ENCODE measurements around the gene BCO1.

Gene BCO1, protein sequence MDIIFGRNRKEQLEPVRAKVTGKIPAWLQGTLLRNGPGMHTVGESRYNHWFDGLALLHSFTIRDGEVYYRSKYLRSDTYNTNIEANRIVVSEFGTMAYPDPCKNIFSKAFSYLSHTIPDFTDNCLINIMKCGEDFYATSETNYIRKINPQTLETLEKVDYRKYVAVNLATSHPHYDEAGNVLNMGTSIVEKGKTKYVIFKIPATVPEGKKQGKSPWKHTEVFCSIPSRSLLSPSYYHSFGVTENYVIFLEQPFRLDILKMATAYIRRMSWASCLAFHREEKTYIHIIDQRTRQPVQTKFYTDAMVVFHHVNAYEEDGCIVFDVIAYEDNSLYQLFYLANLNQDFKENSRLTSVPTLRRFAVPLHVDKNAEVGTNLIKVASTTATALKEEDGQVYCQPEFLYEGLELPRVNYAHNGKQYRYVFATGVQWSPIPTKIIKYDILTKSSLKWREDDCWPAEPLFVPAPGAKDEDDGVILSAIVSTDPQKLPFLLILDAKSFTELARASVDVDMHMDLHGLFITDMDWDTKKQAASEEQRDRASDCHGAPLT

DNA sequence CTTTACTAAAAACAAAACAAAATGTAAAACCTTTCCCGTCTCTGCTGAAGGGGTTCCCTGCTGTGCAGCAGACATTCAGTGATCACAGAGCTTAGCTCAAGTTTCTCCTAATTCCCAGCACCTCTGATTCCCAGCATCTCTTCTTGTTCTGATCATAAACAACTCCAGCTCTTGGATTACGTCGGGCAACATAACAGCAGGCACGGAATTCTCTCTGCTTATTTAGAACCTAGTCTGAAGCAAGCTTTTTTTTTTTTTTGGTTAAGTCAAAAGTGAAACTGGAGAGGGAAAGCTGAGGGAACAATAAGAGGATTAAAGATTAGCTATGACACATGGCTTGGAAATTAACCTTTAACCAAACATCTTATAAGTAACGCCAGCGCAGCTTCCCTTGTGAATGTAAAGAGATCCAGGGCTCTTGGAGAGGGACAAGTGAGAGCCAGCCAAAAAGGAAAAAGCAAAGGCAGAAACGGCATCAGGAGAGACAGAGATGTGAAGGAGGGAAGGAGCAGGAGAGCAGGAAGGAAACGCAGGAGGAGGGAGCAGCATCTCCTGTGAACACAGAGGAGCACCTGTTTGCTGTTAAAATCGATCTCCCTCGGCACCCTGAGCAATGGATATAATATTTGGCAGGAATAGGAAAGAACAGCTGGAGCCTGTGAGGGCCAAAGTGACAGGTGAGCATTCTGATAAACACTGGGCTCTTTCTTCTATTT lies at the start of gene BCO1:
BCO1 (plus strand) TSS at position 394 of the 716 bp plus-strand sequence; CDS start at position 614, 220 bp downstream.
- peaks cover 6% of the 10 kb centered on the region for H3K4me1 Mint-ChIP-seq
- no peak within 1 kb of the TSS for H3K4me3 Mint-ChIP-seq
- no peaks in the 10 kb centered on the region for H3K9me3 Mint-ChIP-seq
- H3K36me3 Mint-ChIP-seq = no peaks in the 10 kb centered on the region
- H3K27ac Mint-ChIP-seq = no peak within 1 kb of the TSS
- H3K27me3 Mint-ChIP-seq = no peaks in the 10 kb centered on the region

DNA sequence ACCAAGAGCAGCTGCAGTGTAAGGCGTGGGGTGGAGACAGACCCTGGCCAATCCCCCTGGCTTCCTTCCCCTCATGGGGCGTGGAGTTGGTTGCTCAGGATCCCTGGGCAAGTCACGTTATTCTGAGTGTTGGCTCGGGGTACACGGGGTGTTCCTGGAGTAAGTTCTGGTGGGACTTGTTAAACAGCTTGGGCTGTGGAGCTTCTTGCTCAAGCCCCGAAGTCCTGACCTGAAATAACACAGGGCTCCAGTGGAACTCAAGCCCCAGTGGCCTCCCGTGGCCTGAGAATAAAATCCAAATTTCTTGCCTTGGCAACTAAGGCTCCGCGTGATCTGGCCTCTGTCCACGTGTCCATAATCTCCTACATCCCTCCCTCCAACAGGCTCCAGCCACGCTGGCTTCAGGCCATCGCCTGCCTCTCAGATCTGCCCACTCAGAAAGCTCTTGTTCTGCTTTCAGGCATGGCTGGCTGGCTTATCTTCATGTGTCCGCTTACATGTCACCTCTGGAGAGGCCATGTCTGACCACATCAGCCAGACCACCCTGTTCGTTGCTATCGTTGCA lies 49.3 kb upstream of the BCO1 start:
- no peaks in the 10 kb centered on the region for H3K36me3 Mint-ChIP-seq
- H3K27me3 Mint-ChIP-seq = peaks cover 3% of the 10 kb centered on the region
- H3K4me3 Mint-ChIP-seq = no peak overlapping the region
- H3K9me3 Mint-ChIP-seq = no peaks in the 10 kb centered on the region
- no peaks in the 10 kb centered on the region for H3K4me1 Mint-ChIP-seq
- H3K27ac Mint-ChIP-seq = no peak overlapping the region

DNA sequence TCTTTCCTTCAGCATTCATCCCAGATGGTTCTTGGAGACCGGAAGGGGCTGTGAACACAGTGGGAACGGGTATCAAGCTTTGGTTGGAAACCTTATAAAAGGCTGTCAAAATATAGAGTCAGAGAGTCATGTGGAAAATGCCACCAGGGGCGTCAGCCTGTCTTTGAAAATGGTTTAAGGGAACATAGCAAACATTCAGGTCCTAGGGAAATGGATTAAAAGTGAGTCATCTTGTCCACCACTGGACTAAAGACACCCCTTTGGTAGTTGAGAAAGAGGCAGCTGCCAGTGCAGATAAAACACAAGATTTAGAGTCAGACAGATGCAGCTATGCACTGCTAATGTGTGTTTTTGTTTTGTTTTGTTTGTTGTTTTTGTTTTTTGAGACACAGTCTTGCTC lies 47.8 kb upstream of the BCO1 start:
- no peaks in the 10 kb centered on the region for H3K36me3 Mint-ChIP-seq

DNA sequence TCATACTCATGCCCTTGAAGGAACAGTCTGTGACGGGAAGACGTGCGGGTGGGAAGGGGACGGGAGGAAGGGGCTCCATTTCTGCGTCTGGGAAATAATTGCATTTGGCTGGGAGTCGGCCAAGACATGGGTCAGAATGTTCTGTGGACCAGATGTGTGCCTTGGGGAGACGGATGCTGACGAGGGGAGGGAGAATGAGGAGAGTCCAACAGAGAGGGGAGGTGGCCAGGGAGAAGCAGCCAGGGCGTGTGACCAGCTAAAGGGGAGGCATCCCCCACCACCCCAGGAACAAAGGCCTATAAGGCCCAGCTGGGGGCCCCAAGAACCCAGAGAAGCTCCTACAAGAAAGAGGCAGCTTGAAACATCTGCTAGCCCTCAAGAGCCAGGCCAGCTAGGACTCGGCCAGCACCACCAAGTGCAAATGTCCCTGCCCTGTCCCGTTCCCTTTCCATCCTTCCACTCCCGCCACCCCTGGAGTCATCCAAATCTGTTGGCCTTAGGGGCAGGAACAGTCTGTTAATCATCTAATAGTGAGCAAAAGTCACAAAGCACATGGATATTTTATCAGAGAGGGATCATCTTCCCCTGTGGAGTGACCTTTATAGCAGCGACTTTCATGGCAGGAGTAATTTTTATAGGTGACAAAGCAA lies 42.5 kb upstream of the BCO1 start:
- Mint-ChIP-seq H3K9me3 (no peaks in the 10 kb centered on the region), H3K27ac (no peak overlapping the region), H3K4me1 (no peaks in the 10 kb centered on the region), H3K27me3 (peaks cover 6% of the 10 kb centered on the region), H3K36me3 (no peaks in the 10 kb centered on the region), H3K4me3 (no peak overlapping the region)

More for the DNA sequence above, 47.8 kb upstream of the BCO1 start:
- H3K9me3 Mint-ChIP-seq = no peaks in the 10 kb centered on the region
- no peaks in the 10 kb centered on the region for H3K4me1 Mint-ChIP-seq
- peaks cover 3% of the 10 kb centered on the region for H3K27me3 Mint-ChIP-seq
- no peak overlapping the region for H3K27ac Mint-ChIP-seq
- no peak overlapping the region for H3K4me3 Mint-ChIP-seq

DNA sequence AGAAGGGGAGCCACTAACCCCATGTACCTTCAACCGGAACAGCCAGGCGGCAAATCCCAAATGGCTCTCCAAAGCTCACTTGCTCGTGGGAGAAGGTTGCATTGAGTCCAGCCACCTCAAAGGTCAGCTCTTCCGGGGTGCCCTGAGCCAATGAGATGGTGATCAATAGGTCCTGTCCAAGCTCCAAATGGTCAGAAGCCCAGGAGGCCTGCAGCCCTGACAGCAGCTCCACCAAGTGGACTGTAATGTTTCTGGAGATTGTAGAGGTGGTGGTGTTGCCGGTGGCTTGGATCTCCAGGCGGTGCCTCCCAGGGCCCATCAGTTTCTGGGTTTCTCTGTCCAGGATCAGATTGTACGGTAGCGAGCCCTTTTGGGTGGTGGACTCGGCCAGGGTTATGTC lies 39.9 kb upstream of the BCO1 start:
- Mint-ChIP-seq H3K36me3 (no peaks in the 10 kb centered on the region), H3K27me3 (peaks cover 3% of the 10 kb centered on the region), H3K9me3 (no peaks in the 10 kb centered on the region)

DNA sequence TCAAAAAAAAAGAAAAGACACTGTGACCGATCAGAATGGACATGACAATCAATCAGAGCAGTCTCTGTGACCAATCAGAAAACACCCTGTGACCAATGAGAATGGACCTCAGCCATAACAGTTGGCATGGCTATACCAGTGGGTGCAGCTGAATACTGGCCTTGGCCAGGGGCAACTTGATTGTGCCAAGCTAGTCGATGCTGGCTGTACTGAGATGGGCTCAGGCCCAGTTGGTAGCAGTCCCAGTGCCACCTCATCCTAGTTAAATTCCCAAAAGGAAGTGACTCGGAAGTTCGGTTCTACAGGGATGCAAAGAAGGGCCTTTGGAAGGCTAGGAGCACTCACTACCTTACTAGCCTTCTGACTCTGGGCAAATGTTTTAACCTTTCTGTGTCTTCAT lies 37.2 kb upstream of the BCO1 start:
- H3K27ac Mint-ChIP-seq = no peak overlapping the region
- H3K36me3 Mint-ChIP-seq = no peaks in the 10 kb centered on the region
- no peaks in the 10 kb centered on the region for H3K9me3 Mint-ChIP-seq
- peaks cover 7% of the 10 kb centered on the region for H3K27me3 Mint-ChIP-seq
- peaks cover 5% of the 10 kb centered on the region for H3K4me1 Mint-ChIP-seq
- H3K4me3 Mint-ChIP-seq = no peak overlapping the region

More for the DNA sequence above, 39.9 kb upstream of the BCO1 start:
- H3K4me1 Mint-ChIP-seq = no peaks in the 10 kb centered on the region
- H3K27ac Mint-ChIP-seq = no peak overlapping the region
- no peak overlapping the region for H3K4me3 Mint-ChIP-seq

DNA sequence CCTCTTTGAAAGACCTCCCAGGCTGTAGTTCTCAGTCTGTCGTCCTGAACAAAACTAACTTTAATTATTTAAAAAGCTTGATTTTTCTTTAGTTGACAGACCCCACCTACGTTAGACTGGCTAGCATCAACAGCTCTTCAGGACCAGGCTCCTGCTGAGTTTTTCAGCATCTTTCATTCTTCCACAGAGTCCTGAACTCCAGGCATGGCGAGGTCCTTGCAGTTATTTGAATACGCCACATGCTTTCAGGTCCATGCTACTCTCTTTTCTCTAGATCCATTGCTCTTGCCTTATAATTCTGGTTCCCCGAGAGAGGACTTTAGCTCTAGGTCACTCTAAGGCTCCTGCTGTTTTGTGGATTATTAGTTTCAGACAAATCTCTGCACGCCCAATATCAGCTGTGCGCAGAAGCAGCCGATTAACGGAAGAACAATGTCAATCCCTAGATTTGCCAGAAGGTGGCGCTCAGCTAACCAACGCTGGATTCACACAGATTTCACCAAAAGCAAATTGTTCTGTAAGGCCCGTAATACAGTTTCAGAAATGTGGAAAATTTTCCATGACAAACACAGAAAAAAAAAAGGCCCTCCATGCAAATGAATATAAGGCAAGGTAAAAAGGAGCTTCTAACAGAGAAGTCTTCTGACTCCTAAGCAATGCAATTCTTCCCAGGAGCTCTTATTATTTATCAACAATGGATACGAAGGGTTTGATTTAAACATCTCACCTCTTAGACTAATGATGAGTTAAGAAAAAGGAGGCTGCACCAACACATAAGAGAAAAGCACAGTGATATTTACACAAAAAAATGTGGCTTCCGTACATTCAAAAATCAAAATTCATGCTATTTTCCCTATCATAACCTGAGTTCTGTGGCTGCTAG lies 33.5 kb upstream of the BCO1 start:
- no peaks in the 10 kb centered on the region for H3K36me3 Mint-ChIP-seq
- H3K27ac Mint-ChIP-seq = no peak overlapping the region
- peaks cover 5% of the 10 kb centered on the region for H3K4me1 Mint-ChIP-seq

DNA sequence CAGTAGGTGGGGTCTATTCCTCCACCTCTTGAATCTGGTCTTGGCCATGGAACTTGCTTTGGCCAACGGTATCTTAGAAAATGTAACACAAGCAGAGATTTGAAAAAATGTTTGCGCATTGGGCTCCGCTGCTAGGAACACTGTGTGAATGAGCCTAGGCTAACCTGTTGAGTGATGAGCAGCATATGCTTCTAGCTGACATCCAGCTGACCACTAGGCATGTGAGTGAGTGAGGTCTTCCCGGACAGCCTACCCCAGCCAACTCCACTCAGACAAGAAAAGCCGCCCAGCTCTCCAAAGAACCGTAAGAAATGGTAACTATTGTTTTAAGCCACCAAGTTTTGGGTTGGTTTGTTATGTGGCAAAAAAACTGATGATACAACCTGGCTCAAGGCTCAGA lies 31.4 kb upstream of the BCO1 start:
- Mint-ChIP-seq H3K36me3 (no peaks in the 10 kb centered on the region), H3K9me3 (no peaks in the 10 kb centered on the region), H3K27me3 (peaks cover 9% of the 10 kb centered on the region), H3K4me3 (no peak overlapping the region), H3K4me1 (peaks cover 5% of the 10 kb centered on the region), H3K27ac (no peak overlapping the region)

More for the DNA sequence above, 33.5 kb upstream of the BCO1 start:
- Mint-ChIP-seq H3K27me3 (peaks cover 5% of the 10 kb centered on the region), H3K9me3 (no peaks in the 10 kb centered on the region), H3K4me3 (no peak overlapping the region)

DNA sequence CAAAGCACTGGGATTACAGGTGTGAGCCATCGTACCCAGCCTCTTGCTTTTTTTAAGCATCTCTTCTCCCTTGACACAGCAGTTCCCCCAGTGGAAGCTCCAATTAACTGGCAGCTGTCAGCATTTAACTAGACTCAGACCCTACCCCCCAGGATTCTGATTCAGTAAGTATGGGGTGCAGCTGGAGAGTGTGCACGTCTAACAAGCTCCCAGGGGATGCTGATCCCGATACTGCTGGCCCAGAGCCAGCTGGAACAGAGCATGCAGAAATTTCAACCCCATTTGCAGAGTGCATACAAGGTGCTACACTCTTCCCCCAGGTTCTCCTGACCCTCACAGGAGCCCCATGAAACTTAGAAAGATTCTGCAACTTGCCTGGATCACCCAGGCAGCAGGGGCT lies 27.7 kb upstream of the BCO1 start:
- H3K27ac Mint-ChIP-seq = no peak overlapping the region
- H3K4me3 Mint-ChIP-seq = no peak overlapping the region
- no peaks in the 10 kb centered on the region for H3K36me3 Mint-ChIP-seq
- H3K9me3 Mint-ChIP-seq = no peaks in the 10 kb centered on the region
- no peaks in the 10 kb centered on the region for H3K4me1 Mint-ChIP-seq
- peaks cover 7% of the 10 kb centered on the region for H3K27me3 Mint-ChIP-seq

DNA sequence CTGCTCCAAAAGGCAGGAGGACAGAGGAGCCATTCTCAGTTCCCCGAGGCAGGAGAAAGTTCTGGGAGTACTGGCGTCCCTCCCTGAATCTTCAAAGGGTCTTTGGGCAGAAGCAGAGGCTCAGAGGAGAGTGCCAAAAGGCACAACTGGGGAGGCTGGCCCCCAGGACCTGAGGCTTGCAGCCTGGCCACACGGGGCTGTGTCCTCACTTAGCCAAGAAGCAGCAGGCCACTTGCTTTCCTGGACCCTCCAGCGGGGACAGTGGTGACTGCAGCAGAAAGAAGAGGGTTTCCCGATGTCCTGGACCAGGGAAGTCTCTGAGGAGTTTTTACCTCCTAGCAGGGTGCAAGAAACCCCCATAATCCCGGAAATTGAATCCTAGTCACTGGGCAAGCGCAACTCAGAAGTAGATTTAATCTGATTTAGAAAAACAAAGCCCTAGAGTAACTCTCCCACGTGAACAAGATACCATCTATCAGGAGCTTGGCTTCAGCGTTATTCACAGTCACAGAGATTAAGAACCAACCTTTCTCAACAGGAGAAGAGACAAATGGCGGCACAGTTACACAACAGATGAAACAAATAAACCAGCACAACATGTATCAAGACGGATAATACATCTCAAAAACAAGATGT lies 25.5 kb upstream of the BCO1 start:
- no peaks in the 10 kb centered on the region for H3K36me3 Mint-ChIP-seq
- no peaks in the 10 kb centered on the region for H3K4me1 Mint-ChIP-seq
- peaks cover 7% of the 10 kb centered on the region for H3K27me3 Mint-ChIP-seq
- no peaks in the 10 kb centered on the region for H3K9me3 Mint-ChIP-seq
- H3K4me3 Mint-ChIP-seq = no peak overlapping the region
- H3K27ac Mint-ChIP-seq = no peak overlapping the region

DNA sequence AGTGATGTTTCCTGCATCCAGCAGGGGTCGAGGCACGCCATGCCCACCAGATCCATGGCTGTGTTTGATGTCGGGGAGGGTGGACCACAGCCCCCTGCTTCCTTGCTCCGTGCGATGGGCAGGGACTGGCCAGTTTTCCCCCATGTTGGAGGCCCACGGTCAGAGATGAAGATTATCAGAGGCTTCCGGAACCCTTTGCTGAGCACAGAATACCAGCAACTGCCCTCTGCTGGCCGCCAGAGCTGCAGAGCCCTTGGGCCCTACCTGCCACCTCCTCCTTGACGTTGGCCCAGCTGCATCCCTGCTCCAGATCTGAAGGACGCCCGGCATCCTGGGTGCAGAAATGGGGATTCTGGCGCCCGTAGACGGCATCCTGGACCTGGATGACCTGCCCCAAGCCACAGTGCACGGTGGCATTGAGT lies 23.7 kb upstream of the BCO1 start:
- no peaks in the 10 kb centered on the region for H3K36me3 Mint-ChIP-seq
- no peak overlapping the region for H3K4me3 Mint-ChIP-seq
- H3K9me3 Mint-ChIP-seq = no peaks in the 10 kb centered on the region
- no peak overlapping the region for H3K27ac Mint-ChIP-seq
- H3K4me1 Mint-ChIP-seq = no peaks in the 10 kb centered on the region
- peaks cover 9% of the 10 kb centered on the region for H3K27me3 Mint-ChIP-seq

DNA sequence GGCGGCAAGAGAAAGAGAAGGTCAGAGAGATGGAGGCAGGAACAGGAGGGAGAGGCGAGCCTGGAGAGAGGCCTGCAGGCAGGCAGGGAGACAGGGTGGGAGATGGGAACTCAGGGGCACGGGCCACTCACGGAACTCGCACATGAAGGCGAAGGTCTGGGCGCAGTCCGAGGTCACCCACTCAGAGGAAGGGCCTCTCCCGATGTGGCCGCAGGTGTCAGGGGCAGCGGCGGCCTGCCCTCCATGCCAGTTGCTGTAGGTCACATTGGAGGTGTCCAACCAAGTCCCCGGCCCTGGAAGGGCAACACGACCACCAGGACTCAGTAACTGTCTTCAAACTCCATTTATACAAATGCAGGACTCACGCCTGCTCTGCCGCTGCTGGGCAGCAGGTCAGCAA lies 22.4 kb upstream of the BCO1 start:
- no peaks in the 10 kb centered on the region for H3K4me1 Mint-ChIP-seq
- H3K36me3 Mint-ChIP-seq = no peaks in the 10 kb centered on the region
- no peaks in the 10 kb centered on the region for H3K9me3 Mint-ChIP-seq
- H3K4me3 Mint-ChIP-seq = no peak overlapping the region
- H3K27me3 Mint-ChIP-seq = peaks cover 9% of the 10 kb centered on the region
- H3K27ac Mint-ChIP-seq = no peak overlapping the region

DNA sequence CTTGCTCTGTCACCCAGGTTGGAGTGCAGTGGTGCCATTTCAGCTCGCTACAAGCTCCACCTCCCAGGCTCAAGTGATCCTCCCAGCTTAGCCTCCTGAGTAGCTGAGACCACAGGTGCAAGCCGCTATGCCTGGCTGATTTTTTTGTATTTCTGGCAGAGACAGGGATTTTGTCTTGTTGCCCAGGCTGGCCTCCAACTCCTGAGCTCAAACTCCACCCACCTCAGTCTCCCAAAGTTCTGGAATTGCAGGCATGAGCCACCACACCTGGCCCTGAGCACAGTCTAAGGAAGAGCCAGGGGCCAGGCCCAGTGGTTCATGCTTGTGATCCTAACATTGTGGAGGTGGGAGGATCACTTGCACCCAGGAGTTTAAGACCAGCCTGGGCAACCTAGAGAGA lies 21.8 kb upstream of the BCO1 start:
- H3K4me1 Mint-ChIP-seq = no peaks in the 10 kb centered on the region
- H3K4me3 Mint-ChIP-seq = no peak overlapping the region
- no peak overlapping the region for H3K27ac Mint-ChIP-seq
- peaks cover 5% of the 10 kb centered on the region for H3K27me3 Mint-ChIP-seq
- H3K36me3 Mint-ChIP-seq = no peaks in the 10 kb centered on the region
- no peaks in the 10 kb centered on the region for H3K9me3 Mint-ChIP-seq

DNA sequence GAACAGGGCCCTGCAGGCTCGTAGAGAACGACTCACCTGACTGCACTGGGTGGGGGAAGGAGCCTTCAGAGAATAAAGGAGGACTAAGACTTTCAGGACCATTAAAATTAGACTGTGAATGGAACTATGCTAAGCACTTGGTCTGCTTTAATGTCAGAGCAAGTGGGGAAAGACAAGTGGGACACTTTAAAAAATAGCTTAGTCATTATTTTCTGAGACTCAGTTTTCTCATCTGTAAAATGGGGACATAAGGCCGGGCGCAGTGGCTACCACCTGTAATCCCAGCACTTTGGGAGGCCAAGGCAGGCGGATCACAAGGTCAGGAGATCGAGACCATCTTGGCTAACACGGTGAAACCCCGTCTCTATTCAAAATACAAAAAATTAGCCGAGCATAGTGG lies 19.3 kb upstream of the BCO1 start:
- no peaks in the 10 kb centered on the region for H3K36me3 Mint-ChIP-seq
- H3K27ac Mint-ChIP-seq = no peak overlapping the region
- no peaks in the 10 kb centered on the region for H3K4me1 Mint-ChIP-seq
- H3K4me3 Mint-ChIP-seq = no peak overlapping the region
- H3K27me3 Mint-ChIP-seq = peaks cover 5% of the 10 kb centered on the region
- no peaks in the 10 kb centered on the region for H3K9me3 Mint-ChIP-seq
